ENCODE measurements around the gene UBE2E3. TPM values are rescaled to one million over a fixed set of nuclear protein-coding genes. Genes with fewer than 3 reads are reported as not detected.
"Not testable (repeated sequence)": the region's sequence is repeated elsewhere in the genome, so short reads cannot be mapped to it uniquely, and the experiment has no call there.

The UBE2E3 gene
- total RNA-seq = 10 to 100 TPM; 34.6 to 38.8 TPM

DNA sequence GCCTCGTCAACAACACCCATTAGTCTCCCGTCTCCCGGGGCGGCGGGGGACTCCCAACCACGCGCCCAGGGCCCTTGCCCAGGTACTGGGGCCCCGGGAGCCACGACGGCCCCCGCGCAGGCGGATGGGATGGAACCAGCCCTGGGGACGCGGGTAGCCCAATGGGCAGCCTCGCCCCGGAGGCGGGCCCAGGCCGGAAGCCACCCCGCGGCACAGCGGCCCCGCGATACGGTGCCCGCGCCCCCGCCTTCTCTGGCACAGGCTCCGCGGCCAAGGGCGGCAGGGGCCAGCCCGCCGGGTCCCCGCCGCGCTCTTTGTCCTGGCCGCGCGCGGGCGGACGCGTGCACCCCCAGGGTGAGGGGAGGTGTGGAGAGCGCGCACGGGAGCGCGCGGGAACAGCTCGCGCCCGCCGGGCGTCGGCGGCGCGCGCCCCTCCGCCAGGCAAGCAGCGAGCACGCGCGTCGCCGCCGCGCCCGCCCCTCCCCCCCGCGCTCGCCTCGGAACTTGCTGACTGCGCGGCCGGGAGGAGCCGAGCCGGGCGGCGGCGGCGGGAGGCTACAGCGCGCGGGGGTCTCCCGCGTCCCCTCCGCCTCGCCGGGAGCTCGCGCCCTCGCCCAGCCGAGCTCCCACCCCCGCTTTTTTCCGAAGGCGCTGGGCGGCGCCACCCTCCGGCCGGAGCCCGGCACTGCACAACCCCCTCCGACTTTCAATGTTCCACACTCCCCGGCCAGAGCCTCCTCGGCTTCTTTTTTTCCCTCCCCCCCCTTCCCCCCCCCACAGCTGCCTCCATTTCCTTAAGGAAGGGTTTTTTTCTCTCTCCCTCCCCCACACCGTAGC lies at the start of gene UBE2E3:
Gene UBE2E3, plus strand, starts transcription at position 500 of the 837 bp plus-strand sequence. CDS start 1,438 bp downstream, outside the sequence.
- ChIA-PET POLR2A (interaction anchor here (0.6 to 2.6 kb wide), 2 partner anchors 57 to 72 kb away, joined by 3 to 10 read pairs; no protein-coding TSS in a partner anchor), CTCF (interaction anchor here (0.8 to 1.6 kb wide), 8 partner anchors 10 to 923 kb away, joined by 3 to 5 read pairs (median 3); no protein-coding TSS in a partner anchor)

DNA sequence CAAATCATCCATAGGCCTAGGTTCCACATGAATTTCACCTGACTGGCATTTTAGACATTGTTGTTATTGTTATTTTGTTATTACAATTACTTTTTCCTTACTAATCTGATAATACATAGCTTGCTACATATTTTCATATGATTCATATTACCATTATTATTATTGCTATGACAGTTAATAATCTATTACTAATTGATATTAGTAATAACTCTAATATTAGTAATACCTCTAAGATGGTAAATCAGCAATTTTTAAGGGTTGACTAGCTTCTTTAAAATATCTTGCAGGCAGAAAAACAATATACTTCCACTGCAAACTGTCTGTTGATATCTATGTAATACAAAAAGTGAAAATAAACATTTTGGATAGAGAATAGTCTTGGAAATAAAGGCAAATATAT lies 48.6 kb upstream of the UBE2E3 start:
- POLR2A ChIA-PET = no interaction called here
- CTCF ChIA-PET = no interaction called here

DNA sequence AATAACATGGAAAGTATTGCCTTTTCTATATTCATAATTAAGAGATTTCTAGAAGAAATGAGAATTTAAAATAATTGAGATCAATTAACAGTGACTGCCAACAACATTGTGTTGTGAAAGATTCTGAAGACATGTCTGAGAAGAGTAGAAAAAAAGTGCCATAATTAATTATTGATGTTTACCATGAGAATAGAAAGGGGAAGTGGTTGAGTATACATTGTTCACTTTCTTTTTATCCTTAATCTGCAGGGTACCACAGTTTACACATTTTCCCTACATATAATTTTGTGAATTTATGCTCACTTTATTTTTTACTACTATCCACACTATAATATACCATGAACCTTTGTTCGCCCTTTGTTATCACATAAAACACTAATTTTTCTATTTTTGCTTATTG lies 47.1 kb upstream of the UBE2E3 start:
- CTCF ChIA-PET = no interaction called here
- POLR2A ChIA-PET = no interaction called here

DNA sequence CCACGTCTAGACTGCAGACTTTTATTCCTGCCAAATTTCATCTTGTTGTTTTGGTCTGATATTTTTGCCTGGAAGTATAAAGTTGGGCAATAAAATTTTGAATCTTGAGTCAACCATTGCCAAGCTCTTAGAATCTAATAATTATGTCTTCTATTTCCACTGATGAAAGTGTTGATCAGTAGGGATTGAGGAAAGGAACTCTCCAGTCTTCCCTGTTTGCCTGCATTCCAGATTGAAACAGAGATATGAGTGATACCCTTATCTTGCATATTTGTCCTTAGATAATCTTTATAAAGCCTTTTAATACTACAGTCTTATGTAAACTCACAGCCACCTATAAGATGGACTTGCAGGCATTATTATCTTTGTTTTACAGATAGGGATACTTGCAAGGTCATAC lies 45.5 kb upstream of the UBE2E3 start:
- CTCF ChIA-PET = no interaction called here
- POLR2A ChIA-PET = no interaction called here

DNA sequence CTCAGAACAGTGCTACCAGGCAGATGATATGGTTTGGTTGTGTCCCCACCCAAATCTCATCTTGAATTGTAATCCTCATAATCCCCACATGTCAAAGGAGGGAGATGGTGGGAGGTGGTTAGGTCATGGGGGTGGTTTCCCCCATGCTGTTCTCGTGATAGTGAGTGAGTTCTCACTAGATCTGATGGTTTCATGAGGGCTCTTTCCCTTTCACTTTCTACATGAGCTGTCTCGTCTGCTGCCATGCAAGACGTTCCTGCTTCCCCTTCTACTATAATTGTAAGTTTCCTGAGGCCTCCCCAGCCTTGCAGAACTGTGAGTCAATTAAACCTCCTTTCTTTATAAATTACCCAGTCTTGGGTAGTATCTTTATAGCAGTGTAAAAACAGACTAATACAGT lies 42.9 kb upstream of the UBE2E3 start:
- CTCF ChIA-PET, POLR2A ChIA-PET: not testable (repeated sequence)

DNA sequence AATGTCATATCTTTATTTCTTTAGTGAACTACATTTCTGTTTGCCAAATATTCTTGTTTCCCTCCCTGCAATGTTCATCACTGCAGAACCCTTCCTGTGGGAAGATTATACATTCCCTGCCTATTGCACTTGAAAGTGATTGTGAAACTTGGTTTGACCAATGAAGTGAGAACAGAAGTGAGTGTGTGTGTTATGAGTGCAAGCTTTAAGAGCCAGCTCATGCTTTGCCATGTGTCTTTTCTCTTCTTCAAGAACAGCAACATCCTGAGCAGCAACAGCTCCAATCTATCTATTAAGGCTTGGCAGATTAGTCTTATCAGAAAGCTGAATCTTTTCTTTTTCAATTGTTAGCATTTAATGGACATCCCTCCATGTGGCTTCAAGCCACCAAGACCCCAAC lies 42.0 kb upstream of the UBE2E3 start:
- CTCF ChIA-PET = no interaction called here
- POLR2A ChIA-PET = no interaction called here

DNA sequence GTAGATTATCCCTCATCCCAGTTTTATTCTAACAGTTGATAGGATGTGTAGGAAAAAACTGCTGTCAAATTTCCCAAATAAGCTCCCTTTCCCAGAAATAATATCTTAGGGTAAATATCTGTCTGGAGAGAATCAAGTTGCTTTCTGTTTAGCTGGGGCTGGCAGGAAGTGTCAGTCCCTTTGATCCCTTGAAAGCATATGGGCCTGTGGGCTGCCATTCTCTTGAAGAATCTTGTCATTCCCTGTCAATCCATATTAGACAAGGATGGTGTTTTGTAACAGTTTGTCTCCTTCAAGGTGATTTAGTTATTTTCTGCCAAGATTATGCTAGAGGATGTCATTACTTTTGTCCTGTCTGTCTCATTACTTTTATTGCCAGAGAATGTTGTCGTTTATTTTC lies 37.1 kb upstream of the UBE2E3 start:
- POLR2A ChIA-PET = no interaction called here
- CTCF ChIA-PET = interaction anchor here (1.1 kb wide), 1 partner anchor 38 kb away, joined by 3 read pairs; the partner anchor contains the start of gene UBE2E3

DNA sequence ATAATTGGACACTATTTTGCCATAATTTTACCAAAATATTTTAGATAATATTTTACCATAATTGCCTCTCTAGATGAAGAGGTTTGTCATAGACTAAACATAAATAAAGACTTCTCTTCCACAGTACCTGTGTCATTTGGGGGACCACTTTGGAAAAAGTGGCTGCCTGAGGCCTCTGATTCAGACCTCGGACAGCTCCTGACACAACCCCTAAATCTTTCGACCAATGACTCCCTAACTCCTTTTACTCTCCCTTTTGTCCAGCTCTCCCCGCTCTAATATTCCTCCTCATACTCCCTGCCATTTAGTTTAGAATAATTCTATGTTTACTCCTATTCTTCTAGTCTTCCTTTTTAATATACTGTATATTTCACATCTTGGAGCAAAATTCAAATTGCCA lies 36.0 kb upstream of the UBE2E3 start:
- POLR2A ChIA-PET = no interaction called here

DNA sequence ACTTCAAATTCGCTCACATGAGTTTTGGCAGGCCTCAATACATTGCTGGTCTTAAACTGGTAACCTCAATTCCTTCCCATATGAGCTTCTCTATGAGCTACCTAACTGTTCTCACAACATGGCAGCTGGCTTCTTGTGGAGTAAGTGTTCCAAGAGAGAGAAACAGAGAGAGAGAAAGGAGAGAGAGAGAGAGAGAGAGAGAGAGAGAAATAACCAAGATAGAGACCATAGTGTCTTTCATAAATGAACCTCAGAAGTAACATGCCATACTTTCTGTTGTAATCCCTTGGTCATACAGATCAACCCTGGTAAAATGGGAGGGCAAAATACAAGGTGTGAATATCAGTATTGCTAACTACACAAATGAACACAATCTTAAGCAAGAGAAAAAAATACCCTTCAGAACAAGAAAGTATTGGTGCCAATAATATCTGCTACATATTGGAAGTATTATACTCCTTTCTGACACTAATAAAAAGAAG lies 33.2 kb upstream of the UBE2E3 start:
- ChIA-PET POLR2A (no interaction called here), CTCF (no interaction called here)

More for the DNA sequence above, 36.0 kb upstream of the UBE2E3 start:
- CTCF ChIA-PET = interaction anchor here (0.6 to 1.1 kb wide), 2 partner anchors 36 to 37 kb away, joined by 3 read pairs; partner anchors contain the start of gene UBE2E3

DNA sequence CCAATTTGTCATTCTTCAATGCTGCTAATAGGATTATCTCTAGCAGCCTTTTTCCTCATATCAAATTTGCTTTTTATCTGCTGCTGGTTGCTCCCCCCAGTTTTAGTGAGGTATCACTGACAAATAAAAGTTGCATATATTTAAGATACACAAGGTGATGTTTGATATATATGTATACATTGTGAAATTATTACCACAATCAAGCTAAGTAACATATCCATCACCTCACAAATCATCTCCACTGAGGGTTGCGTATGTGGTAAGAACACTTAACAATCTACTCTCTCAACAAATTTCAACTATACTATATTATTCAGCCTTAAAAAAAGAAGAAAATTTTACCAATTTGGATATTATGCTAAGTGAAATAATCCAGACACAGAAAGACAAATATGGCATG lies 30.5 kb upstream of the UBE2E3 start:
- ChIA-PET POLR2A (no interaction called here), CTCF (no interaction called here)

DNA sequence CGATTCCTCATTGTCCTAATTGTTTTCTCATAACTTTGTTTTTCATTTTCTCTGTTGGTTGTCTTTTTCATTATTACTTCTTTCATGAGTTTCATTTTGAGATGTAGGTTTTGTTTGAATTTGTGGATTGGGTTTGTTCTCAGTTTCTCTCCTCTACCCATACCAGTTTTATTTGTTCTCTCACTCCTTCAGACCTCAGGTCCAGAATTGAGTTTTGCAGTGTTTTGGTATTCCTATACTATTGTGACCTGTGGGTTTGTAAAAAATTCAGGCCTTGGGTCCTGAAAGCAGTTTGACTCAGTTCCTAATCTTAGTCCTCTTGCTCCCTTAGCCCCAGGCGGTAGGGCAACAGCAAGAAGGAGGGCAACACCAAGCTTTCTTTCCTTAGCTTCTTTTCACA lies 28.3 kb upstream of the UBE2E3 start:
- CTCF ChIA-PET = no interaction called here
- POLR2A ChIA-PET = no interaction called here

DNA sequence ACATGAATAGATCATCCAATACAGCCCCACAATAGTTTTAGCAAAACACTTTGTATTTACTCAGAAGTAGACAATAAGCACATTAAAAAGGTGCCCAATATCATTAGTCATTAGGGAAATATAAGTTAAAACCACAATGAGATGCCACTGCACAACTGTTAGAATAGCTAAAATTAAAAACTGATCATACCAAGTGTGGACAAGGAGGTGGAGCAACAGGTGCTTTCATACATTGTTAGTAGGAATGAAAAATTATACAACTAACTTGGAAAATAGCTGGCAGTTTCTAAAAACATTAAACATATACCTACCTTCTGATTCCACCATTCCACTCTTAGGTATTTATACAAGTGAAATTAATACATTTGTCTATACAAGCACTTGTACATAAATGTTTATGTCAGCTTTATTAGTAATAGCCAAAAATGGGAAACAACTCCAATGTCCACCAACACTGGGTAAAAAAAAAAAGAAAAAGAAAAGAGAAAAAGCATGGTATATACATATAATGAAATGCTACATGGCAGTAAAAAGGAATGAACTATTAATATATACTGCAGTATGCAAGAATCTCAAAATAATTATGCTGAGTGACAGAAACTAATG lies 27.6 kb upstream of the UBE2E3 start:
- POLR2A ChIA-PET = no interaction called here
- CTCF ChIA-PET = no interaction called here

DNA sequence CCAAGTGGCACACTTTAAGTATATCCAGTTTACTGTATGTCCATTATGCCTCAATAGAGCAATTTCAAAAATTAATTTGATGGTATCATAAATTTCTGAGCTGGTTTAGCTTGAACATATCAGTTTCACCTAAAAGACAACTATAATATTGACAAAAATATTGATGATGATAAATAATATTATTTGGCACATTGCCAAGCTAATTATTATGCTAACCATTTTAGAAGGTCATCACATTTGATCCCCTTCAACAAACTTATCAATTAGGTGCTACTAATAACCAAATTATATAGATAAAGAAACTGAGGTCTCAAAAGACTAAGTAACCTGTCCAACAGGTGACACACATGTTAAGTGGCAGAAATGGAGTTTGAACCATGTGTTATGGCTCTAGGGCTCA lies 26.9 kb upstream of the UBE2E3 start:
- ChIA-PET POLR2A (no interaction called here), CTCF (no interaction called here)

DNA sequence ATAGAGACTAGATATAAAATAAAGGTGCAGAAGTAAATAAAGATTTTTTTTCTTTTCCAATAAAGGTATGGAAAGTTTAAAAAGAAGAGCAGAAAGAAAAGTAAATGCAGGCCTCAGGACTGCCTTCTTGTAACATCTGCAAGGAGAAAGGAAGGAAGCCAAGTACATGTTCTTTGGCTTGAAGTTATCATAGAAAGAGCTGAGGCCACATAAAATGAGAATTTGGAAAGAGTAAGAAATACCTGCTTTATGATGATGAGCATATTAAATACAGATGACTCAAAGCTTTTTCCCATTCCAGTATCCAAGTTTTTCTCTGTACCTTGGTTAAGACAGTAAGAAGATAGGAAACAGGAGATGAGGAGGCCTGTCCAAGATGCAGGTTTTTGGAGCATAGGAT lies 25.3 kb upstream of the UBE2E3 start:
- POLR2A ChIA-PET = no interaction called here
- CTCF ChIA-PET = no interaction called here

DNA sequence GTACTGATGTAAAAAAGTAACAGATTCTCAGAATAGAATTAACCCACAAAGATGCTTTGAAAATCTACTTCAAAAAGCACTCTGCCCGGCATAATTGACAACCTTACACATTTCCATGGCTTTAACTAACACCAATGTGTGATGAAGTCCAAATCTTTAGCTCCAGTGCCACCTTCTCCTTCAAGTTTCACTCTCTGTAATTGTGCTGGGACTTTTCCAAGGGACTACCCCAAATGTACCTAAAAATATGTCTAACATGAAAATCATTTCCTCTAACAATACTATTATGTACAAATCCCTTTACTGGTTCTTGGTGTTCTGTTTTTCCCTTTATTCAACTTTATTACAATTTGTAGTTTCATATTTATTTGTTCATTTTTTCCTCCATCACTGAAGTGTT lies 20.6 kb upstream of the UBE2E3 start:
- ChIA-PET CTCF (interaction anchor here (1.0 kb wide), 1 partner anchor 20 kb away, joined by 3 read pairs; no protein-coding TSS in a partner anchor), POLR2A (no interaction called here)

DNA sequence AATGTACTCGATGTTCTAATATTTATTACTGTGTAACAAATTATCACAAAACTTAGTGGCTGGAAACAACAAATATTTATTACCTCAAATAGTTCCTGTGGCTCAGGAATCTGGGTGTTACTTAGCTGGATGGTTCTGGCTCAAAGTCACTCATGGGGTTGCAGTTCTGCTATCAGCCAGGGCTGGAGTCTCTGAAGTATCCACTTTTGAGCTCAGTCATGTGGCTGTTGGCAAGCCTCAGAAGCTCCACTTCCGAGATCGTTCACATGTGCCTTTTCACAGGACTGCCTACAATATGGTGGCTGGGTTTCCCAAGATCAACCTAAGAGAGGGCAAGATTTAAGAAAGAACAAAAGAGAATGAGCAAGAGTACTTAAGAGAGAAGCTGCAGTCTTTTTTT lies 19.4 kb upstream of the UBE2E3 start:
- ChIA-PET POLR2A (no interaction called here), CTCF (no interaction called here)

DNA sequence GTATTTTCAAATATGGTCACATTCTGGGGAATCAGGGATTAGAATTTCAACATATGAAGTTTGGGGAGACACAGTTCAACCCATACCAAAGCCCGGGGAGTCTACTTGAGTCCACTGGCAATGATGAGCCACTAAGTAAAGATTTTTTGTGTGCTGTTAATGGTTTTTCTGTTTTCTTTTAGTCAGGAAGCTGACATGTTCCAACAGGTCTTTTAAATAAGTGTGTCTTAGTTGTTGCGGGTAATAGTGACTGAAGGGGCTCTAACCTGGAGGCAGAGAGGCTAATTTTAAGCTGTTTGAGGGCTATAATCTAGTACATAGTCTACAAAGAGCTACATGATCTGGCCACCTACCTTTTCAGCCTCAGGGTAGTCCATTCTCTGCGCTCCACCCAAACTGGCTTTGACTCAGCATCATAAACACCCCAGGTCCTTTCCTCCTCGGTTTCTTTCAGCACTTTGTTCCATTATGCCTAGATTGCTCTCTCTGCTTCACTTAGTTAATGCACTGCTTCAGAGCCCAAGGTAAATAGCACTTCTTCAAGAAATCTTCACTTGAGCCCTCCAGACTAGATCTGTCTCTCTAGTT lies 17.6 kb upstream of the UBE2E3 start:
- ChIA-PET CTCF (no interaction called here), POLR2A (no interaction called here)

DNA sequence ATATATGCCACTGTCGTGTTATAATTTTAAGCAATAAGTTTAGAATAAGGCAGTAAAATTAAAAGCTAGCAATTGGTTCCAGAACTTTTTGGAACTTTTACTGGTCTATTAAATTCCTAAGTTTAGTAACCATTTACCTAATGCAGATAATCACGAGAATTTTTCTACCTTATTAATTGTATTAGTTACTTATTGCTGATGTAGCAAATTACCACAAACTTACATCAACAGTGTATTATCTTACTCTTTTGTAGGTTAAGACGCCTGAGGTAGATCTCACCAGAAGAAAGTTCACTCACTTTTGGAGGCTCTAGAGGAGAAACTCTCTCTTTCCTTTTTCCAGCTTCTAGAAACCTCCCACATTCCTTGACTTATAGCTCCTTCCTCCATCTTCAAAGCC lies 14.0 kb upstream of the UBE2E3 start:
- ChIA-PET POLR2A (no interaction called here), CTCF (interaction anchor here (0.6 kb wide), 1 partner anchor 63 kb away, joined by 3 read pairs; no protein-coding TSS in a partner anchor)

DNA sequence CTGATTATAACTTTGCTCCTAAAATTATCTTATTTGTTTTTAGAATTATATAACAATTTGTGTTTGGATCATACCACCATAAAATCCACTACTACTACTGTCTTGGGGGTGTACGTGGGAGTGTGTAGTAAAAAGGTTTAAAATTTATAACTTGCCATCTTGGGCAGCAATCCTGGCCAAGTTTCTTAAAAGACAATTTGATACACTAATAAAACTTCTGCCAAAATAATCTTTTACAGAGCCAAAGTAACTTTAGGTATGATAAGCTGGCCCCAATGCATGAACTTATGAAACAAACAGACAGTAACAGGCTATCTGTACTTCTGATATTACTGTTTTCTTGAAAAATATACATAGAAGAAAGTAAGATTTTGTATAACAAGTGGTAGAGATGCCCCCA lies 11.3 kb upstream of the UBE2E3 start:
- ChIA-PET POLR2A (interaction anchor here (0.6 kb wide), 1 partner anchor 50 kb away, joined by 5 read pairs; no protein-coding TSS in a partner anchor), CTCF (interaction anchor here (1.9 kb wide), 1 partner anchor 11 kb away, joined by 5 read pairs; the partner anchor contains the start of gene UBE2E3)

DNA sequence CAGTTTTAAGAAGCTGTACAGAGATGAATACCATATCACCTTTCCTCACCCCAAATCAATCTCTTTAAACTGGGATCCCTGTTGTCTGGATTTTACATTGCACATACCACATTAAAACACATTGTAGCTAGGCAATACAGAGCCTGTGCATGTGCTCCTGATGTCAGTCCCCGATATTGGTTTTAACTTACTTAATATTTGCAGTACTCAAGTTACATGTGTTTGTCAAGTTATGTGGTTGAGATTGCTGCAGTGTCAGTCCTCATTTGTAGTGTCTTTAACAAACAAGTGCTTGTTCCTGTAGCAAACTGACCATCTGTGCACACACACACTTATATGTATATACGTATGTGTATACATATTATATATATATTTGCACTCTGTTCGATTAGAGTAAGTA lies 10.4 kb upstream of the UBE2E3 start:
- ChIA-PET POLR2A (no interaction called here), CTCF (interaction anchor here (1.9 kb wide), 1 partner anchor 10 kb away, joined by 5 read pairs; the partner anchor contains the start of gene UBE2E3)

DNA sequence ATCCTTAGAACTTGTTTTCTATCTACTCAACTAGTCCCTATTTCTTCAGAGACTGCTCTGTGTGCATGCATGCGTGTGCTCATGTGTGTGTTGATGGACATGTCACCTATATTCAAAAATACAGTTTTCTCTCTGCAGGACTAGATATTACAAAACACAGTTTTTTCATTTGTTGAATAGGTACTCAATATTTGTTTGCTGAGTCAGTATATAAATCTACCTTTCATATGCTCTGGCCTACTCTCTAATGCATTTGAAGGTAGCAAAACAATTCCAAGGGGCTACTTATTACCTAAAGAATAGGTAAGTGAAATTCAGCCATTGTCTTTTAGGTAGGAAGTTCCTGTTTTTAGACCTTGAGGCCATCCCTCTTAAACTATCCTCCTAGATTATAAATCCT lies 8.6 kb upstream of the UBE2E3 start:
- POLR2A ChIA-PET = no interaction called here
- CTCF ChIA-PET = no interaction called here
